Cerebellar nuclear complex (tissue), 1 donor: ENCODE measurements around the gene ZNF827.
A peak's percentile ranks its signal among the peaks of the same experiment; 100 is the strongest.

Source experiments
- DNase-seq, 2 experiments: peaks; one replicate each; lab custom pipeline; 2025; lab: John Stamatoyannopoulos, UW

ZNF827 gene

GRCh38 chr4:145829629-145830395, 108.8 kb downstream of the ZNF827 start:
- DNase-seq: no peak

- no peak for DNase-seq
These were observed 109.7 kb downstream of the ZNF827 start for GRCh38 chr4:145828802-145829485.

- peak in 1 of 2 experiments; percentile 4 for DNase-seq
These were observed 110.7 kb downstream of the ZNF827 start for GRCh38 chr4:145827885-145828284.

DNA sequence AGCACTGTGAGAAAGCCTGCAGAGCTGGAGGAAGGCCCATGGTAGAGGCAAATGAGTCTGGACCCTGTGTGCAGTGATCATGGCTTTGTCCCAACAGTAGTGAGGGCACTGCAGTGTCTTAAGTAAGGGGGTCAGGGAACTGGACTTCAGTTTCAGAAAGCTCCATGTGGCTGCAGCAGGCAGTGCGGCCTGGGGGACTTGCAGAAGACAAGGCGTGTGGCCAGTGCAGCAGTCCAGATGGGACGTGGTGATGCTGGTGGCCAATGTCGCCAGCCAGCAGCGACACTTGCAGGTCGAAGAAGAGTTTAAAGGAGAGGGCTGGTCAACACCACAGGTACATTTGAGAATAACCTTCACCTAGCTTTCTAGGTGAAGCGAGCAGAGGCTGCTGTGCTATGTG, 113.4 kb downstream of the ZNF827 start:
- no peak for DNase-seq

DNA sequence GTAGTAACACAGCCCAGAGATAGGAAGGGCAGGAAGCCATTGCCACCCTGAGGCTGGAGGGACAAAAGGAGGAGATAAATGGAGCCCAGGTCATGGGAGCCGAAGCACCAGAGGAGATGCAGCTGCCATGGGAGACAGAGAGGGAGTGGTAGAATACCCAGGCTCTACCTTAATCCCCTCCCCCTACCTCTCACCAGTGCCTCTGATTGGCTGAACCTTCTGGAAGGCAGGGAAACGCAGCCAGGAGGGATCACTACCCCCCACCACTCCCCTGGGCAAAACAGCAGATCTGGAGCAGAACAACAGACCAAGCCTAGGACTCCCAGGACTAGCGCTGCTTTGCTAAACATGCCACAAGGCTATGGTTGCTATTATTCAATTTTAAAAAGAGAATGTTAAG, 114.2 kb downstream of the ZNF827 start:
- DNase-seq: no peak

DNA sequence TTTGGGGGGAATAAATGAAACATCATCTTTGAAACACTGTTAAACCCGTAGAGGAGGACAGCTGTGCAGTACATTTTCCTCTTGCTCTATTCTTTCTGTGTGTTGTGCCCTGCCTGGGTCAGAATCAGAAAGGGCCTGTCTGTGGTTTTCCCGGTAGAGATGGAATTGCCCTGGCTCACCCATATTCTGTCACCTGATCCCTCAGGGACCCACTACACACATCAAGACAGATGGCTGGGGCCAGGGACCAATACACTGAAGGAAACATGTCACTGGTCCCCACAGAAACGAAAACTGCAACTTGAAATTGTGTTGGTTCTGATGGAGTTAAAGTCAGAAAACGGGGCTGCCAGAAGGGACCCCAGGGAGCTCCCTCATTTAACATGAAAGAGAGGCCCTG, 114.9 kb downstream of the ZNF827 start:
- DNase-seq: no peak

DNA sequence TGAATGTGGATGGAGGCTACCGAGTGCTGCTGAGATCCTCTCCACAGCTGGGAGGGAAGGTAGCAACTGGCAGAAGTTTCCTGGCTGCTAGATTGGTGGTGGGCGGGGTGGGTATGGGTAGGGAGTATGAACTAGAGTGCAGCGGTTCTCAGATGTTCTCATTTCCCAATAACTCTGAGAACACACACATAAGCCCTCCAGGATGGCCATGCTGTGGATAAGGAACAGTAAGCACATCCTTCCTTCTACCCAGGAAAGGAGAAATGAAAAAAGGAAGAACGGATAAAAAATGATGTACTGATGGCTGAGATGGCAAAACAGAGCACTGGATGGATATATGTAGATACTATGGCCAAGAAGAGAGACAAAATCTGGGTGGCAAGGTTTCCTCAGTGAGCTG, 116.0 kb downstream of the ZNF827 start:
- no peak for DNase-seq

DNA sequence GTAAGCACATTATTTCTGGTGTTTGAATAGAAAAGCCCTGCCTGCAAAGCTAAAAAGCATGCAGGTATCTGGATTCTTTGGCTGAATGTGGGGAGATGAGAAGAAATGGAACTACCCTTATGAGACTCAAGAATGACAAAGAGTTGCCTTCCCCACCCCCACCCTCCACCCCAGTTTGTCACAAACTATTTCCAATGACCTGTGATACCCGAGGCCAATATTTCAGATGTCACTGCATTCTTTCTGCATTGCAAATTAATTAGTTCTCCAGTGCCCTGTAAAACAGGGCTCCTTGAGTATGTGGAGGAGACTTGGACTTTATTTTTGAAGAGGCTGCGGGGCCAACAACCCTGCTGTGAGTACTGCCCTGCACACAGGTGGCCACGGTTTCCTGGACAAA, 116.4 kb downstream of the ZNF827 start:
- no peak for DNase-seq

DNA sequence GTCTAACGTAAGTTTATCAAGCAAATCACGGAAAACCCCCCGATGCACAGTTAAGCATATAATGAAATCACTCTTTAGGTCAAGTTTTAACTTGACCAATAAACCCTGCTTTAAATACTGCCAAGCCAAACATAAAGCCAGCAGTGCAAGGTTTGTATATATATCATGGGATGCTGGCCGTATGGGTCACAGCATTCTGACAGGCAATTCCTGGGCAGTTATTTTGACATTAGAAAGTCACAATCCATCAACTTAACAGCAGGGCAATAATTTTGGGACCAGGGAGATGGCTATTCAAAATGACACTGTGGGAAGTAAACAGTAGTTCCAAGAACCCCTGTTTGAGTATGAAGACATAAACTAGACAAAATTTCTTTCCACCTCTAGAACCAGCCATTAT, 116.9 kb downstream of the ZNF827 start:
- peak in 1 of 2 experiments; percentile 6 for DNase-seq

GRCh38 chr4:145820407-145820806, 118.2 kb downstream of the ZNF827 start:
- DNase-seq: no peak

GRCh38 chr4:145819853-145820181, 118.8 kb downstream of the ZNF827 start:
- DNase-seq: peak; percentile 51 to 94

- DNase-seq: no peak
These were observed 119.3 kb downstream of the ZNF827 start for GRCh38 chr4:145819101-145819852.

- no peak for DNase-seq
These were observed 120.6 kb downstream of the ZNF827 start for GRCh38 chr4:145818011-145818410.

GRCh38 chr4:145816091-145816490, 122.5 kb downstream of the ZNF827 start:
- DNase-seq: no peak

DNA sequence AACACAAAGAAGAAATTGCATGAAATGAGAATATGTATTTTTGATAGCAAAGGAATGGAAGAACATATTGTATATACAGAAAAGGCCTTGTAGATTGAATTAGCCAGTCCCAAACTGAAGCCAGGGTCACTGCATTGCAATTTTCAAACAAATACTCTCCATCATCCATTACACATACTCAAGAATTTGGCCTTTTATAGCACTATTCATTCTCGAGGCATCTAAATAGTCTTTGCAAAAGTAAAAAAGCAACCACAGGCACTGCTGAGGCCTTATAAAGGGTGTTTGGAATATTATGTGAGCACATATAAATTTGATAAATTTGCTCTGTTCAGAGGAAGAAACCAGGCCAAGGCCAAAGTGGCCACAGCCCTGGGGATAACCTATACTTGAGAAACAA, 123.0 kb downstream of the ZNF827 start:
- DNase-seq: no peak

- no peak for DNase-seq
These were observed 123.5 kb downstream of the ZNF827 start for GRCh38 chr4:145815027-145815612.

- no peak for DNase-seq
These were observed 124.4 kb downstream of the ZNF827 start for GRCh38 chr4:145814246-145814645.

GRCh38 chr4:145812919-145813318, 125.7 kb downstream of the ZNF827 start:
- no peak for DNase-seq

DNA sequence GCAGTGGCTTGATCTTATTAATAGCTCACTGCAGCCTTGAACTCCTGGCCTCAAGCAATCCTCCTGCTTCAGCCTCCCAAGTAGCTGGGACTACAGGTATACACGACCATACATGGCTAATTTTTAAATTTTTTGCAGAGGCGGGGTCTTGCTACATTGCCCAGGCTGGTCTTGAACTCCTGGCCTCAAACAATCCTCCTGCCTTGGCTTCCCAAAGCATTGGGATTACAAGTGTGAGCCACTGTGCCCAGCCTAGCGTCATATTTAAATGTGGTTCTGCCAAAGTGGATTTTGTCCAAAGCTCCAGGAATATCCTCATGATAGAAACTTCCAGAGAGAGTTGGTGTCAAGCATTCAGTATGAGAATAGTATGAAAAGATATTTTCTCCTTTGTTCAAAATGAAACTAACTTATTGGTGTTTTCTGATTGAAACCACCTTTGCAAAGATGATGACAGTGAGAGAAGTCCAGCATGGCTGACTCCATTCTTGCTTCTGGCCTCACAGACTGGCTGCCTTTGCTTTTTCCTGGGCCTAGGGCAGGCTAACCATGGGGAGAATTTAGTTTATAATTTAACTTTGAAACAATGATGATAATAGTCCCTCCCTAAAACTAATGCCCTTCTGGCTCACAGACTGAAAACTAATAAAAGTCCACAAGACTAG, 129.6 kb downstream of the ZNF827 start:
- DNase-seq: no peak

DNA sequence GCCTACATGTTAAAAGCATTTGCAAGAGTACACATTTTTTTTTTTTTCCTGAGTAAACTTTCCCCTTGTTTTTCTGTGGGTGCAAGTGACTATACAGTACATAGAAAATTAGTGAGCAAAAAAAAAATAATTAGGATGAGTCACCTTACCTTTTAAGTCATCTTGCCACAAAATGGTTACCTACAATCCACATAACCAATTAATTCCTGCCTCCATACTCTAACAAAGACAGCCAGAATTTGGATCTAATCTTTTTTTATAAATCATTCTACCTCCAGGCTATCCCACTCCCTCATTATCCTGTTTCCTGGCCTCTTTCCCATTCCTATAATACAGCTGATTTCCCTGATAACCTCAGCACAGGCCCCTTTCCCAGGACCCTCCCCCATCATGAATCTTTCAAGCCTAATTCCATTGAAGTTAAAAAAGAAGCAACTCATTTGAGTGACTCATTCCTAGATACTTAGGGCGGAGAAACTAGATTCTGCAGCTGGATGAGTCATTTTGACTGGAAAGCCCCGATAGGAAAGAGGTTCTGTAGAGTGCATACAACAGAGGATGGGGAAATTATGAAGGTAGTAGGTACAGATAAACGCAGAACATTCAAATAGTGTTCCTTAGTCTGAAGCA, 130.5 kb downstream of the ZNF827 start:
- DNase-seq: no peak

DNA sequence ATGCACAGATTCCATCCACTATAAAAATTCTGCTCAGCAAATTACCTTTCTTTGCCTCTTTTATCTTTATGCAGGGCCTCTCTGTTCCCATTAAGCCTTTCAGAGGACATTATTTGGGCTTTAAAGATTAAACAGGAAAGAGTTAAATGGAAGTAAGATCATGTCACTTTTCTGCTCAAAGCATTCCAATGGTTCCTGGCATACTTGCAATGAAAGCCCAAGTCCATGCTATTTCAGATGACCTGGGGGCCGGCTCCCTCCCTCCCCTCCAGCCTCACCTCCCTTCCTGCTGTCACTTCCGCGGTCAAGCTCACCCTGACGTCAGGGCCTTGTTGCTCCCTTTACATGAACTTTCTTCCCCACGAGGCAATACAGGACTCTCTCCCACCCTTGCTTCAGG, 133.1 kb downstream of the ZNF827 start:
- no peak for DNase-seq

GRCh38 chr4:145804116-145804515, 134.5 kb downstream of the ZNF827 start:
- peak in 1 of 2 experiments; percentile 32 for DNase-seq
